ENCODE measurements around the gene SLC25A44. TPM values are rescaled to one million over a fixed set of nuclear protein-coding genes. Genes with fewer than 3 reads are reported as not detected.
"Not testable (repeated sequence)": the region's sequence is repeated elsewhere in the genome, so short reads cannot be mapped to it uniquely, and the experiment has no call there.

The SLC25A44 gene
- total RNA-seq, 1 experiment from 2014 or later, result 33.2 TPM

GRCh38 chr1:156180471-156180870 lies 13.4 kb upstream of the SLC25A44 start:
- no peak for DNase-seq
- H3K27me3 ChIP-seq (ENCODE audit: control insufficient read depth, insufficient read depth, low read length), result no peaks in the 10 kb centered on the region
- H3K36me3 ChIP-seq (replicated peaks; ENCODE audit: control insufficient read depth, insufficient read depth, low read length), result no peaks in the 10 kb centered on the region; the same call in none of the 2 replicates
- no peak overlapping the region for H3K4me3 ChIP-seq (ENCODE audit: insufficient read depth, low read depth, low read length)

DNA sequence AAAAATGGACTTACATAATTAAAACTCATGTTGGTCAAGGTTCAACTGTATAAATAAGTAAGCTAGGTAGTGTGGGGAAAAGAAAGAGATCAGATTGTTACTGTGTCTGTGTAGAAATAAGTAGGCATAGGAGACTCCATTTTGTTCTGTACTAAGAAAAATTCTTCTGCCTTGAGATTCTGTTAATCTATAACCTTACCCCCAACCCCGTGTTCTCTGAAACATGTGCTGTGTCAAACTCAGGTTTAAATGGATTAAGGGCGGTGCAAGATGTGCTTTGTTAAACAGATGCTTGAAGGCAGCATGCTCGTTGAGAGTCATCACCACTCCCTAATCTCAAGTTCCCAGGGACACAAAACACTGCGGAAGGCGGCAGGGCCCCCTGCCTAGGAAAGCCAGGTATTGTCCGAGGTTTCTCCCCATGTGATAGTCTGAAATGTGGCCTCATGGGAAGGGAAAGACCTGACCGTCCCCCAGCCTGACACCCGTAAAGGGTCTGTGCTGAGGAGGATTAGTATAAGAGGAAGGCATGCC lies 12.4 kb upstream of the SLC25A44 start:
- DNase-seq; H3K27me3 ChIP-seq (ENCODE audit: control insufficient read depth, insufficient read depth, low read length); H3K4me3 ChIP-seq (ENCODE audit: insufficient read depth, low read depth, low read length); H3K36me3 ChIP-seq (replicated peaks; ENCODE audit: control insufficient read depth, insufficient read depth, low read length): not testable (repeated sequence)

- H3K4me3 ChIP-seq (ENCODE audit: insufficient read depth, low read depth, low read length); H3K27me3 ChIP-seq (ENCODE audit: control insufficient read depth, insufficient read depth, low read length): not testable (repeated sequence)
Measured at GRCh38 chr1:156182010-156182779, 11.7 kb upstream of the SLC25A44 start.

DNA sequence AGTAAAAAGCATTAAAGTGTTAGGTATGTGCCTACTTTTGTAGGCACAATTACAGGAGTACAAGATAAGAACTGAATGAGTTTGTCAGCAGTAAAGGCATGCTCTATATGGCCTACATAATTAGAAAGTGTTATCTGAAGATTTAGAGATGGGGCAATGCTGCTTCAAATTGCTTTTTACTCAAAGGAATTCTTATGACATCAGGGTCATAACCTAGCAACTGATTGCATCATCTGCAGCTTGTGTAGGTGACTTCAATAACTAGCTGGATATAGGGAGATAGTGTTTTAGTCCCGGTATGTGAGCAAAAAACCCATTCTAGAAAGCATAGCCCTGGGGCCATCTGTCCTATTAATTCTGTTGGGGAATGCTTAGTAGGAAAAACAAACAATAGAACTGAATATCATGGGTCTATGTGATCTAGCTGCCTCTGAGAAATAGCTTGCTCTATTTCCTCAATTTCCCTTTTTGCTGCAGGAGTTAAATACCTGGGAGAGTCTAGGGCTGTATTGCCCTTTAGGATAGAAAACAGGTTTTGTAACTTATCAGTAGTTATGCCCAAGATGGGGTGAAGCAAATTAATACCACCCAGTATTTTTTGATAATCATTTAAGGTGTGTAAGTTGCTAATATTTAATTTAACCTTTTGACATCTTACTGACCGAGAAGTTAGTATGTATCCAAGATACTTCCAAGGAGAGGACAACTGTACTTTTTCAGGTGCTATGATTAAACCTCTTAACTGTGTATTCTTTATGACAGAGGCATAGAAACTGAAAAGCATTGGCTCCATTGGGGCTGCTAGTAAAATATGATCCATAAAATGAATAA lies 7.3 kb upstream of the SLC25A44 start:
- H3K36me3 ChIP-seq (replicated peaks; ENCODE audit: control insufficient read depth, insufficient read depth, low read length); DNase-seq; H3K27me3 ChIP-seq (ENCODE audit: control insufficient read depth, insufficient read depth, low read length); H3K4me3 ChIP-seq (ENCODE audit: insufficient read depth, low read depth, low read length): not testable (repeated sequence)

More at GRCh38 chr1:156182010-156182779, 11.7 kb upstream of the SLC25A44 start:
- DNase-seq; H3K36me3 ChIP-seq (replicated peaks; ENCODE audit: control insufficient read depth, insufficient read depth, low read length): not testable (repeated sequence)

- not testable (repeated sequence) for DNase-seq; H3K36me3 ChIP-seq (replicated peaks; ENCODE audit: control insufficient read depth, insufficient read depth, low read length)
Measured at GRCh38 chr1:156190265-156190664, 3.6 kb upstream of the SLC25A44 start.

GRCh38 chr1:156191292-156191964 lies 2.5 kb upstream of the SLC25A44 start:
- no peaks in the 10 kb centered on the region for H3K27me3 ChIP-seq (ENCODE audit: control insufficient read depth, insufficient read depth, low read length)
- H3K36me3 ChIP-seq (replicated peaks; ENCODE audit: control insufficient read depth, insufficient read depth, low read length), result peaks cover 4% of the 10 kb centered on the region
- no peak overlapping the region for H3K4me3 ChIP-seq (ENCODE audit: insufficient read depth, low read depth, low read length)
- no peak for DNase-seq

More at GRCh38 chr1:156190265-156190664, 3.6 kb upstream of the SLC25A44 start:
- not testable (repeated sequence) for H3K27me3 ChIP-seq (ENCODE audit: control insufficient read depth, insufficient read depth, low read length); H3K4me3 ChIP-seq (ENCODE audit: insufficient read depth, low read depth, low read length)

GRCh38 chr1:156193208-156193487 lies 756 bp upstream of the SLC25A44 start:
- peak; percentile 6 for DNase-seq
- Histone ChIP-seq H3K27me3 (ENCODE audit: control insufficient read depth, insufficient read depth, low read length) (no peaks in the 10 kb centered on the region), H3K36me3 (replicated peaks; ENCODE audit: control insufficient read depth, insufficient read depth, low read length) (peaks cover 5% of the 10 kb centered on the region), H3K4me3 (ENCODE audit: insufficient read depth, low read depth, low read length) (peak overlapping the region; percentile 36)

GRCh38 chr1:156194300-156194652 lies 372 bp downstream of the SLC25A44 start:
- Histone ChIP-seq H3K4me3 (ENCODE audit: insufficient read depth, low read depth, low read length) (peak overlapping the region; percentile 75), H3K27me3 (ENCODE audit: control insufficient read depth, insufficient read depth, low read length) (no peaks in the 10 kb centered on the region), H3K36me3 (replicated peaks; ENCODE audit: control insufficient read depth, insufficient read depth, low read length) (peaks cover 5% of the 10 kb centered on the region)
- peak; percentile 44 for DNase-seq

DNA sequence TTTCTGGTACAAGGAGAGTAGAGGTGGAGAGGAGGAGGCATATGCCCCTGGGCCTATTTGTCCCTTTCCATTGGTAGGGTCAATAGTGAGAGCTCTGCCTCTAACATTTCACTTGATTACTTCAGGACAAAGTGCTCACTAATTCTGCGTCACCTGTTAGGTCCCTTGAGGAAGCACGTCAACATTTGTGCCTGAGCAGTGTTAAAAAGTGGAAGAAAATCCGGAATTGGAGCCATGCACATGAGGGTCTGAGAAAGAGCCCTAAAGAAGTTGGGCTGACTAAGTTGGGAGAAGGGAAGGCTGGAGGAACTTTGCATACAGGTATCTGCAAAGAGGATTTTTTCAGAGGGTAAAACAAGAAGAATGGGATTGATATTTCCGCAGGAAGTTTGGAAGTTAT lies 1.9 kb downstream of the SLC25A44 start:
- H3K36me3 ChIP-seq (replicated peaks; ENCODE audit: control insufficient read depth, insufficient read depth, low read length), result peaks cover 15% of the 10 kb centered on the region
- no peak overlapping the region for H3K4me3 ChIP-seq (ENCODE audit: insufficient read depth, low read depth, low read length)
- DNase-seq, result peak; percentile 6
- H3K27me3 ChIP-seq (ENCODE audit: control insufficient read depth, insufficient read depth, low read length), result no peaks in the 10 kb centered on the region

- Histone ChIP-seq H3K36me3 (replicated peaks; ENCODE audit: control insufficient read depth, insufficient read depth, low read length) (peaks cover 15% of the 10 kb centered on the region), H3K4me3 (ENCODE audit: insufficient read depth, low read depth, low read length) (no peak overlapping the region), H3K27me3 (ENCODE audit: control insufficient read depth, insufficient read depth, low read length) (no peaks in the 10 kb centered on the region)
- peak; percentile 30 for DNase-seq
Measured at GRCh38 chr1:156196445-156196844, 2.5 kb downstream of the SLC25A44 start.

DNA sequence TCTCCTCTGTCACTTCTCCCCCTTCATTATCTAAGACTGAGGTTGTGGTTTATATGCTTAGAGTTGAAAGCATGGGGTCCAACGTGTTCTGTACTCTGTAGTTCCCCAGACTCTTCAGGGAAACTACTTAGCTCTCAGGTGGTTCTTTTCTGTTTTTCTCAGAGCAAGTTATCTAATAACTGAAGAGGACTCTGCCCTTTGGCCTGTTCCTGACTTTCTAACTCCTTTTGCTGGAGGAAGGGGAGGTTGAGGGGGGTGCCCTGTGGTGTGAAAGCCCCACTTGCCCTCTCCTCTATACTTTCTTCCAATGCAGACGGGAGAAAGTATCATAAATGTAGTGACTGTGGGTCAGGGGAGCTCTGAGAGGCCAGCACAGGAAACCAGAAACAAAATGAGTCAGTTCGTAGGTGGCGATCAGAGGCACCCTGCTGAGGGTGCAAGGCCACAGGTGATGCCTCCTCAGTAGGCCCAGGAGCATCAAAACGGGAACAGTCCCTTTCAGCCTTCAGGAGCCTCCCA lies 5.0 kb downstream of the SLC25A44 start:
- Histone ChIP-seq H3K4me3 (ENCODE audit: insufficient read depth, low read depth, low read length) (no peak overlapping the region), H3K27me3 (ENCODE audit: control insufficient read depth, insufficient read depth, low read length) (no peaks in the 10 kb centered on the region), H3K36me3 (replicated peaks; ENCODE audit: control insufficient read depth, insufficient read depth, low read length) (peaks cover 15% of the 10 kb centered on the region)
- no peak for DNase-seq

- no peak for DNase-seq
- Histone ChIP-seq H3K27me3 (ENCODE audit: control insufficient read depth, insufficient read depth, low read length) (no peaks in the 10 kb centered on the region), H3K4me3 (ENCODE audit: insufficient read depth, low read depth, low read length) (no peak overlapping the region), H3K36me3 (replicated peaks; ENCODE audit: control insufficient read depth, insufficient read depth, low read length) (peaks cover 15% of the 10 kb centered on the region)
Measured at GRCh38 chr1:156200044-156200443, 6.1 kb downstream of the SLC25A44 start.

DNA sequence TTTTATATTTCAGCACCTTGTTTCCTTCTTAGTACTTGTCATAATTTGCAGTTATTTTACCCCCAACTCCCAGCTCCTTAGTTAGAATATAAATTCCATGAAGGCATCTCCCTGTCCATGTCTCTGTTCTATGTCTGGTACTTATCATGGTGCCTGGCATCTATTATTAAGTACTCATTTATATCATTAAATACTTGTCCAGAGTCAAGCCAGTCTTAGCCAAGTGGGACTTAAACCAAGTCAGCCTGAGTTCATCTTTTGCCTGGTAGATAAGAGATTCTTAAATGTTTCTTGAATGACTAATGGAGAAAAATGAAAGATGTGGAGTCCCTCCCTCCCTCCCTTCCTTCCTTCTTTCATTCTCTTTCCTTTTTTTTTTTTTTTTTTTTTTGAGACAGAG lies 9.4 kb downstream of the SLC25A44 start:
- Histone ChIP-seq H3K36me3 (replicated peaks; ENCODE audit: control insufficient read depth, insufficient read depth, low read length) (peaks cover 9% of the 10 kb centered on the region), H3K27me3 (ENCODE audit: control insufficient read depth, insufficient read depth, low read length) (no peaks in the 10 kb centered on the region), H3K4me3 (ENCODE audit: insufficient read depth, low read depth, low read length) (no peak overlapping the region)
- DNase-seq, result no peak

GRCh38 chr1:156204686-156205085 lies 10.8 kb downstream of the SLC25A44 start:
- Histone ChIP-seq H3K4me3 (ENCODE audit: insufficient read depth, low read depth, low read length) (no peak overlapping the region), H3K27me3 (ENCODE audit: control insufficient read depth, insufficient read depth, low read length) (no peaks in the 10 kb centered on the region), H3K36me3 (replicated peaks; ENCODE audit: control insufficient read depth, insufficient read depth, low read length) (peaks cover 8% of the 10 kb centered on the region)
- no peak for DNase-seq

All from H7 (cell line).